ENCODE data around the gene RNASET2.

RNASET2 gene

DNA sequence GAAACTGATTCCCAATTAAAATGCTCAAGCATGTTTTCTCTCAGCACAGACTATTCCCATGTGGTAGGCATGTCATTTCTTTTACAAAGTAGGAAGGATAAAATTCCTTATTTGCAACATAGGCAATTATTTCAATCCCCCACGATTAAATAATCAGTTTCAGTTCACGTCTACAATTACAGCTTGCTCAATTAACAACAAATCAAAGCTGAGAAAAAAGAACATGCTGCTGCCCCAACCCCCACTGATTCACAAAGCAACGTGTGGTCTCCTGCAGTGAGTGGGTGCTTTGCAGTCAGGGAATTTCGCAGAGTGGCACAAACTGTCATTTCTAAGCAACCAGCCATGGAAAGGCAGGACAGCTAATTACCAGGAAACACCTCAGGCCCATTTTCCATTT lies 17.0 kb downstream of the RNASET2 start:
- no peak overlapping the region for H3K4me3 ChIP-seq (ENCODE audit: low read depth, low read length)
- no peak for DNase-seq (ENCODE audit: low read depth)
- TF ChIP-seq, protein P1, sequence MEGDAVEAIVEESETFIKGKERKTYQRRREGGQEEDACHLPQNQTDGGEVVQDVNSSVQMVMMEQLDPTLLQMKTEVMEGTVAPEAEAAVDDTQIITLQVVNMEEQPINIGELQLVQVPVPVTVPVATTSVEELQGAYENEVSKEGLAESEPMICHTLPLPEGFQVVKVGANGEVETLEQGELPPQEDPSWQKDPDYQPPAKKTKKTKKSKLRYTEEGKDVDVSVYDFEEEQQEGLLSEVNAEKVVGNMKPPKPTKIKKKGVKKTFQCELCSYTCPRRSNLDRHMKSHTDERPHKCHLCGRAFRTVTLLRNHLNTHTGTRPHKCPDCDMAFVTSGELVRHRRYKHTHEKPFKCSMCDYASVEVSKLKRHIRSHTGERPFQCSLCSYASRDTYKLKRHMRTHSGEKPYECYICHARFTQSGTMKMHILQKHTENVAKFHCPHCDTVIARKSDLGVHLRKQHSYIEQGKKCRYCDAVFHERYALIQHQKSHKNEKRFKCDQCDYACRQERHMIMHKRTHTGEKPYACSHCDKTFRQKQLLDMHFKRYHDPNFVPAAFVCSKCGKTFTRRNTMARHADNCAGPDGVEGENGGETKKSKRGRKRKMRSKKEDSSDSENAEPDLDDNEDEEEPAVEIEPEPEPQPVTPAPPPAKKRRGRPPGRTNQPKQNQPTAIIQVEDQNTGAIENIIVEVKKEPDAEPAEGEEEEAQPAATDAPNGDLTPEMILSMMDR (IDR thresholded peaks at IDR 0.05; ENCODE audit: insufficient read depth, low read depth, low read length, missing control alignments), result no peak

DNA sequence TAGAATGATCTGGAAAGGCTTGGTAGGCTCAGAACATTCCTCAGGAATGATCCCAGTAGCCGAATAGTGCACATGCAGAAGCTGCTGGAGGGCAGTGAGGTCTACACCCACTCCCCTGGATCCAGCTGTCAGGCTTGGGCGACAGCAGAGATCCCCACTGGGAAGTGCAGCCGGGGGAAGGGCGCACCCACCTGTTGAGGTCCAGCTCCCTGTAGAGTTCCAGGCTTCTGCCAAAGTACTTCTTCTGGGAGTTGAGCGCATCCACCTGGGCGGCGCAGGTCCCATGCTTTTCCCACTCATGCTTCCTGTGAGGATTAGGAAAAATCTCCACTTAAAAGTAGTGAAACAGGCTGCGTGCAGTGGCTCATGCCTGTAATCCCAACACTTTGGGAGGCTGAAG lies 17.6 kb downstream of the RNASET2 start:
- H3K4me3 ChIP-seq (ENCODE audit: low read depth, low read length), result no peak overlapping the region
- TF ChIP-seq, protein P1 (IDR thresholded peaks at IDR 0.05; ENCODE audit: insufficient read depth, low read depth, low read length, missing control alignments), result no peak
- no peak for DNase-seq (ENCODE audit: low read depth)

DNA sequence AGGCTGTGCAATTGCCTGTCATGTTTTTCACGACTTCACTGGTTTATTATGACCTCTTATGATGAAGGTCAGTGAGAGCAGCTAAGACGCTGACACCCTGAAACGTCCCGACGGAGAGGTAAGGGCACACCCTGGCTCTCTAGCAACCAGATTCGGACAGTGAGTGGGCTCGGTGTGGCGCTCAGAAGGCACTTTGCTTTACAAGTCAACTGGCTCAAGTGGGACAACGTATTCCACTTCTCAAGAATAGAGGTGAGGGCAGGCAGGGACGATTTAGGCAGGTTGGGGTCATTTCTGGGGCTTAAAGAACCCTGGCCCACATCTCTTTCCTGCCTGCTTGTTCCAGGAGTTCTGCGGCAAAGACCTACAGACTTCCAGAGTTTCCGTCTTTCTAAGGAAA lies 18.2 kb downstream of the RNASET2 start:
- DNase-seq (ENCODE audit: low read depth), result no peak
- TF ChIP-seq, protein P1 (IDR thresholded peaks at IDR 0.05; ENCODE audit: insufficient read depth, low read depth, low read length, missing control alignments), result no peak
- no peak overlapping the region for H3K4me3 ChIP-seq (ENCODE audit: low read depth, low read length)

DNA sequence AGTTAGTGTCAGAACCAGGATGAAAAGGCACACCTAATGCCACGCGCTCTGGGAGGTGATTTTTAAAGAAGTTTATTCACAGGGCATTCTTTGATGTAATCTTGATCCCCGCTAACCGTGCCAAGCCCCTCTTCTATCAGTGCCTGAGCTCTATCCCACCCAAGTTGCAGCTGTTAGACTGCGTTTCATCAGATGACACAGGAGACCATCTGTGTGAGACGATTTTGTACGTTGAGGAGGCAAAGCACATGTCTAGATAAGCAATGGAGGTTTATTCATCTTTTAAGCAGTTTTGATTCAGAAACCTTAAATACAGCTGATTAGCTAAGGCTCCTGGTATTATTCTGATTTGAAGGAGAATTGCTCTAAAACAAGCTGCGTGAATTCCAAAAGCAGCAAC lies 18.6 kb downstream of the RNASET2 start:
- DNase-seq (ENCODE audit: low read depth), result no peak
- TF ChIP-seq, protein P1 (IDR thresholded peaks at IDR 0.05; ENCODE audit: insufficient read depth, low read depth, low read length, missing control alignments), result no peak
- H3K4me3 ChIP-seq (ENCODE audit: low read depth, low read length), result no peak overlapping the region

DNA sequence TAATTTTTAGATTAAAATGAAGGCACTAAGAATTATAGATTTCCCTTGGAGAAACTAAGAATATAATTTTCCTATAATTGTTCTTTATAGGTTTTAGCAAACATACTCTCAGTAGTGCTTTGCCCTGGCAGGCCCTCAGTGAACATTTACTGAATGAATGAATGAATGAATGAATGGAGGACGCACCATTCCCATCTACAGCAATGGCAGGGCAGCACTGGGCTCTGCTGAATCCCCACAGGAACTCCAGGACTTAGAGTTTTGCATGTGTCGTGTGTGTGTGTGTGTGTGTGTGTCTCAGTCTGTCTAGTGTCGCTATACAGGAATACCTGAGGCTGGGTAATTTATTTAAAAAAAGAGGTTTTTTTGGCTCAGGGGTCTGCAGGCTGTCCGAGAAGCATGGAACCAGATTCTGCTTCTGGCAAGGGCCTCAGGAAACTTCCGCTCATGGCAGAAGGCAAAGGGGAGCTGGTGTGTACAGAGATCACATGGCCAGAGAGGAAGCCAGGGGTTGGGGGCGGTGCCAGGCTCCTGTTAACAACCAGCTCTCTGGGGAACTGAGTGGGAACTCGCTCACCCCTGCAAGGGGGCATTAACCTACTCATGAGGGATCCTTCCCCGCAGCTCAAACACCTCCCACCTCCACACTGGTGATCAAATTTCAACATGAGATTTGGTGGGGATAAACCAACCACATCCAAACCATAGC lies 20.1 kb downstream of the RNASET2 start:
- no peak overlapping the region for H3K4me3 ChIP-seq (ENCODE audit: low read depth, low read length)
- no peak for DNase-seq (ENCODE audit: low read depth)
- TF ChIP-seq, protein P1 (IDR thresholded peaks at IDR 0.05; ENCODE audit: insufficient read depth, low read depth, low read length, missing control alignments), result no peak

DNA sequence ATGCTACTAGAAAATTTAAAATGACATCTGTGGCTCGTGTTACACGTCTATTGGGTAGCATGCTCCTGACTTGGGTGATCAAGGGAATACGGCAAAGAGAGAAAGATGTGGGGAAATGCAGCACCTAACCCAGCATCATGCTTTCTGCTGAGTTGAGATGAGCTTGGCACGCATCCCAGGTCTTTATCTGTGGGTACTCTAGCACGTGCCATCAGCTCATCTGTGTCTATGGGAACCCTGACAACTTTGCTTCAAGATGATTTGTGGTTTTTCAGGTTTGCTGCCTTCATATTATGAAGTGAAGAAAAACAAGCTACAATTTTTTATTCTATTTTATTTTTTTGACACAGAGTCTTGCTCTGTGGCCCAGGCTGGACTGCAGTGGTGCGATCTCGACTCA lies 21.0 kb downstream of the RNASET2 start:
- DNase-seq (ENCODE audit: low read depth), result no peak
- TF ChIP-seq, protein P1 (IDR thresholded peaks at IDR 0.05; ENCODE audit: insufficient read depth, low read depth, low read length, missing control alignments), result no peak
- H3K4me3 ChIP-seq (ENCODE audit: low read depth, low read length), result no peak overlapping the region

DNA sequence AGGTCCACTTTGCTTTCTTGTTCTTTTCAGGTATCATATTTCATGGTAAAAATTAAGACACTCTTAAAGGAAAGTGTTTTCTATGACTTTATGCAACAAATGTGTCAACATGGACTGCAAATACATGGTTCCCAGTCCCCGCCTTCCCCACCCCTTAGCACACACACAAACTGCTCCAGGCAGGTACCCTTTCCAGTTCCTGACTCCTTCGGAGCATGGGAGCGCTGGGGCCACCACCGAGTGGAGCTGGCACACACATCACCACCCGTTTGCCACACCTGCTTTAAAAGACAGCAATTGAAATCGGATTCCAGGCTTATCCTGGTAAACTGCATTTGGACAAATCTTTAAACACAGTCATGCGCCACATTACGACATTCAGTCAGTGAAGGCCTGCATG lies 22.2 kb downstream of the RNASET2 start:
- H3K4me3 ChIP-seq (ENCODE audit: low read depth, low read length), result no peak overlapping the region
- DNase-seq (ENCODE audit: low read depth), result no peak
- TF ChIP-seq, protein P1 (IDR thresholded peaks at IDR 0.05; ENCODE audit: insufficient read depth, low read depth, low read length, missing control alignments), result no peak

Measured in GM12865 (cell line).